Hematopoietic multipotent progenitor cell treated with erythropoietin and hydrocortisone succinate and interleukin-3 and kit ligand, for 15 days (in vitro differentiated cells): ENCODE results near the gene INPP4B.

Source experiments
- DNase-seq: peaks from one replicate; pipeline ENCODE4 v3.0.0-alpha.2; 2015; ENCODE audit warnings: low spot score

Gene INPP4B

GRCh38 chr4:142376204-142376603 is 469.9 kb downstream of the INPP4B start:
- no peak for DNase-seq

GRCh38 chr4:142373610-142374009 is 472.5 kb downstream of the INPP4B start:
- DNase-seq = no peak

GRCh38 chr4:142372530-142373260 is 473.4 kb downstream of the INPP4B start:
- no peak for DNase-seq

GRCh38 chr4:142369141-142369540 is 477.0 kb downstream of the INPP4B start:
- no peak for DNase-seq

- no peak for DNase-seq
These were observed 478.5 kb downstream of the INPP4B start for GRCh38 chr4:142367418-142368180.

- DNase-seq = no peak
These were observed 479.3 kb downstream of the INPP4B start for GRCh38 chr4:142366769-142367181.

- DNase-seq = no peak
These were observed 480.7 kb downstream of the INPP4B start for GRCh38 chr4:142365391-142365790.

GRCh38 chr4:142363686-142364085 is 482.4 kb downstream of the INPP4B start:
- DNase-seq = no peak

GRCh38 chr4:142361981-142362380 is 484.1 kb downstream of the INPP4B start:
- no peak for DNase-seq

GRCh38 chr4:142360657-142361056 is 485.4 kb downstream of the INPP4B start:
- DNase-seq = no peak

GRCh38 chr4:142358656-142359055 is 487.4 kb downstream of the INPP4B start:
- DNase-seq = no peak

- DNase-seq = no peak
These were observed 489.3 kb downstream of the INPP4B start for GRCh38 chr4:142356801-142357200.

GRCh38 chr4:142356118-142356759 is 489.9 kb downstream of the INPP4B start:
- DNase-seq = no peak

- DNase-seq = no peak
These were observed 490.6 kb downstream of the INPP4B start for GRCh38 chr4:142355421-142355930.

- DNase-seq = no peak
These were observed 491.2 kb downstream of the INPP4B start for GRCh38 chr4:142354794-142355420.

- no peak for DNase-seq
These were observed 492.1 kb downstream of the INPP4B start for GRCh38 chr4:142354041-142354440.

GRCh38 chr4:142353149-142353738 is 492.9 kb downstream of the INPP4B start:
- peak; percentile 33 for DNase-seq

- DNase-seq = no peak
These were observed 493.4 kb downstream of the INPP4B start for GRCh38 chr4:142352712-142353111.

- no peak for DNase-seq
These were observed 494.1 kb downstream of the INPP4B start for GRCh38 chr4:142351958-142352357.

- no peak for DNase-seq
These were observed 495.2 kb downstream of the INPP4B start for GRCh38 chr4:142350871-142351270.

GRCh38 chr4:142348613-142349021 is 497.5 kb downstream of the INPP4B start:
- no peak for DNase-seq

- DNase-seq = no peak
These were observed 498.9 kb downstream of the INPP4B start for GRCh38 chr4:142347241-142347640.
